OCI-LY3 (cell line): ENCODE results near the gene STAT6.

Experiments
- EZH2phosphoT487 ChIP-seq: fragments of 200-600 bp; shearing (Covaris generic); IDR thresholded peaks from 2 replicates; pipeline ENCODE4 v1.6.1; 2018; ENCODE audit warnings: antibody characterized with exemption, mixed run types, low read depth
- TF ChIP-seq, protein P1 (sequence below): fragments of 200-600, 300-600 bp; sonication (generic); IDR thresholded peaks from 2 replicates; pipeline ENCODE4 v1.5.1; 2014; ENCODE audit warnings: antibody characterized with exemption, low read length, low read depth

DNA sequence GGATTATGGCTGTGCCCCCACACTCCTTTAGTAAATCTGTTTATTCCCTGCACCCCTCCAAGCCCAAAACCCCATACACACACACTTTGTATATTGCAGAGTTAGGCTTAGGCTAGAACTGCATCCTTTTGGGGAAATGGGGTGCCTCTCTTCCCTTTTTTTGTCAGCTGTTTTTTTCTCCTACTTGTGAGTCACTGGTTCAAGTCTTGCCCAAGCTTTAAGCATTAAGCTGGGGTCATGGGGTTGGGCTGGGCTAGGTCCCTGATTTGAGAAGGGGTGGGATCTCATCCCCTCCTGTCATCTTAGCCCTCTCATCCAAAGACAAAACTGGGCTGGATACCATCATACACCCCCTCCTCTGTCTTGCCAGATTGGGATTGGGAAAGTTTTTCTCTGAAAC lies 18.7 kb upstream of the STAT6 start:
- TF ChIP-seq, protein P1, sequence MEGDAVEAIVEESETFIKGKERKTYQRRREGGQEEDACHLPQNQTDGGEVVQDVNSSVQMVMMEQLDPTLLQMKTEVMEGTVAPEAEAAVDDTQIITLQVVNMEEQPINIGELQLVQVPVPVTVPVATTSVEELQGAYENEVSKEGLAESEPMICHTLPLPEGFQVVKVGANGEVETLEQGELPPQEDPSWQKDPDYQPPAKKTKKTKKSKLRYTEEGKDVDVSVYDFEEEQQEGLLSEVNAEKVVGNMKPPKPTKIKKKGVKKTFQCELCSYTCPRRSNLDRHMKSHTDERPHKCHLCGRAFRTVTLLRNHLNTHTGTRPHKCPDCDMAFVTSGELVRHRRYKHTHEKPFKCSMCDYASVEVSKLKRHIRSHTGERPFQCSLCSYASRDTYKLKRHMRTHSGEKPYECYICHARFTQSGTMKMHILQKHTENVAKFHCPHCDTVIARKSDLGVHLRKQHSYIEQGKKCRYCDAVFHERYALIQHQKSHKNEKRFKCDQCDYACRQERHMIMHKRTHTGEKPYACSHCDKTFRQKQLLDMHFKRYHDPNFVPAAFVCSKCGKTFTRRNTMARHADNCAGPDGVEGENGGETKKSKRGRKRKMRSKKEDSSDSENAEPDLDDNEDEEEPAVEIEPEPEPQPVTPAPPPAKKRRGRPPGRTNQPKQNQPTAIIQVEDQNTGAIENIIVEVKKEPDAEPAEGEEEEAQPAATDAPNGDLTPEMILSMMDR = no peak
- no peak for TF ChIP-seq EZH2phosphoT487
